Stimulated activated CD8-positive, alpha-beta memory T cell treated with anti-CD3 and anti-CD28 coated beads, Interleukin-15, amount 100 ng/mL, for 24 hours (primary cell): ENCODE measurements around the gene TTC3.
"Not testable (repeated sequence)": the region's sequence is repeated elsewhere in the genome, so short reads cannot be mapped to it uniquely, and the experiment has no call there.

ENCODE experiments used
- DNase-seq: peaks from one replicate; pipeline ENCODE4 v3.0.0-alpha.2; 2020; ENCODE audit warnings: low read depth

The TTC3 gene

DNA sequence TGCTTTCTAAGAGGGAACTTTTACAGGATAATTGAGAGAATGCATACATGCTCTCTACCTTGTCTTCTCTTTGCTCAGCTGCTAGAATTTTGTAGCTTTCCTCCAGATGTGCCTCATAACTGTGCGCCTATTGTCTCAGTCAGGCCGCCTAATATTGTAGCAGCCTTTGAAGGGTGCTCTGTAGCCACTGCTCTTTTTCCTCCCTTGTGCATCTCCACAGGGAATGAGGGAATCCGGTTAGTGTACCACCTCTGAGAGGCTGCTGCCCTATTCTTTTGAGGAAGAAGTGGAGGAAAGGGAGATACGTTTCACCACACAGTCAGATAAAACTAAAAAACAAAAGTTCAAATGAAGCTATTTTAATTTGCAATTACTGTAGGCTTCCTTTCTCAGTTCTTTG is 22.8 kb downstream of the TTC3 start:
- DNase-seq: no peak

DNA sequence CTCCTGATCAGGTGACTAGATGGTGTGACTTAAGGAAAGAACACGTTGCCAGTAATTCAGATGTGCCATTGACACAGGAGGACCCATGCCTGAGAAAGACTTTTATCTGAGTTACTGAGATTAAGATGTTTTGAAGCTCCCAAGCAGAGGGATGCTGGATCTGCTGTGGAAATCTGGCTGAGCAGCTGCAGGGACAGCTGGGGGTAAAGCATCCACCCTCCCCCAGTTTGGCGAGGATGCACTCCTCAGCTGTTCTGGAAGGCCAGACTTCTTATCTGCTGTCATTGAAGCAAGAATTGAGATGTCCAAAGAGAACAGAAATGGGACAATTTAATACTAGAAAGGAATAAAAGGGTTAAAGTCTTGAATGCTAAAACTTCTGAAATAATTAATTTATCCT is 25.7 kb downstream of the TTC3 start:
- no peak for DNase-seq

DNA sequence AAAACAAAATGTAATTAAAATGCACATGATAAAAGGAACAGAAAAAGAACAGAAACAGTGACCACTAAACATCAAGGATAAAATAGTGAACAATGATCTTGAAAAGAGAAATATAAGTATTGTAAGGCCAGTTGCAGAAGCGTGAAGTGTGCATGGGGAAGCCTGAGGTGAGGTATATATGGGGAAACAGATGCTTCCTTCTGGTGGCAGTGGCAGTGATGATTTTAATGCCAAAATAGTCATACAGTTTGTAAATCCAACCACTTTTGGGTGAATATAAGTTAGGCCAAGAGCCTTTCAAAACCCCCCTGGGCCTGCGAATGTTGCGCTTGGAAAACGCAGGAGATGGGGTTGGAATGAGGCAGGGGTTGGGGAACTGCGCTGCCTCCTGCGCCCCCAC is 27.3 kb downstream of the TTC3 start:
- DNase-seq: no peak

DNA sequence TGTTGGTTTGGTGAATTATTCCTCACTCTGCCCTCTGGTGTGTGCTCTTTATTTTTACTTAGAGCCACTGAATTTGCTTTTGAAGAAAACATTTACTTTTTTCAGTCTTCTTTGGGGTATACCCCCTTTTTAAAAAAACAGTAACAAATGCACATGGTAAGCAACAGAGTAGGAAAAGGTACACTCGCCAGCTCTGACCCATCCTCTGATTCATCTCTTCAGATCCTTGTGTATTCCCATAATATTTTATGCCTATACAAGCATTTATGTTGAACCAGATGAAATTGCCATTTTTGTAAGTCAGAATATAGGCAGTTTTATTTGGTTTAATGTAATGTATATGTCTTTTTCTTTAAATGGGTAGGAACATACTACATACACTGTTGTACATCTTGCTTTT is 28.3 kb downstream of the TTC3 start:
- no peak for DNase-seq

DNA sequence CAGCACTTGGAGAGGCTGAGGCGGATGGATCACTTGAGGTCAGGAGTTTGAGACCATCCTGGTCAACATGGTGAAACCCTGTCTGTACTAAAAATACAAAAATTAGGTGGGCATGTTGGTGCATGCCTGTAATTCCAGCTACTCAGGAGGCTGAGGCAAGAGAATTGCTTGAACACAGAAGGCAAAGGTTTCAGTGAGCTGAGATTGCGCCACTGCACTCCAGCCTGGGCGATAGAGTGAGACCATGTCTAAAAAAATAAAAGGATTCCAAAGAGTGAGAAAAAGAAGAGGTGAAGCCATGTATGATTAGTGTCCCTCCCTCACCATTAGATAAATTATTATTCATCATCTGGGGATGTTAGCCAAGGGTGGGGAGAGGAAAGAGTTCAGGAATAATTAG is 29.7 kb downstream of the TTC3 start:
- not testable (repeated sequence) for DNase-seq

DNA sequence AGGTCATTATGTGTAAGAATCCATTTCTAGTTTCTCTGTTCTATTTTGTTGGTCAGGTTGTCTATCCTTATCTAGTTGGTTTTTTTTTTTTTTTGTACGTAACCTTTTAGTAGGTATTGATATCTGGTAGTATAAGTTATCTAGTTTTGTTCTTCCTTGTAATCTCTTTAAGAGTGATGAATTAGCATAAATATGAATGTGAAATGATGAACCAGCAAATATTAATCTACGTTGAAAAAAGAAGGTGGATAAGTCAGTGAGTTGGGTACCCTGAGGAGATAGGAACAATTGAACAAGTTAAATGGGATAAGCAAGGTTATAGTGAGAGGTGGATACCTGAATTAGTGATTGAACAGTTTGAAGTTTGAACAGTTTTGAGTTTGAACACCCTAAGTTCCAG is 33.9 kb downstream of the TTC3 start:
- DNase-seq: no peak

DNA sequence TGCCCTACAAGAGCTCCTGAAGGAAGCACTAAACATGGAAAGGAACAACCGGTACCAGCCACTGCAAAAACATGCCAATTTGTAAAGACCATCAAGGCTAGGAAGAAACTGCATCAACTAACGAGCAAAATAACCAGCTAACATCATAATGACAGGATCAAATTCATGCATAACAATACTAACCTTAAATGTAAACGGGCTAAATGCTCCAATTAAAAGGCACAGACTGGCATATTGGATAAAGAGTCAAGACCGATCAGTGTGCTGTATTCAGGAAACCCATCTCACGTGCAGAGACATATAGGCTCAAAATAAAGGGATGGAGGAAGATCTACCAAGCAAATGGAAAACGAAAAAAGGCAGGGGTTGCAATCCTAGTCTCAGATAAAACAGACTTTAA is 38.0 kb downstream of the TTC3 start:
- DNase-seq: not testable (repeated sequence)

DNA sequence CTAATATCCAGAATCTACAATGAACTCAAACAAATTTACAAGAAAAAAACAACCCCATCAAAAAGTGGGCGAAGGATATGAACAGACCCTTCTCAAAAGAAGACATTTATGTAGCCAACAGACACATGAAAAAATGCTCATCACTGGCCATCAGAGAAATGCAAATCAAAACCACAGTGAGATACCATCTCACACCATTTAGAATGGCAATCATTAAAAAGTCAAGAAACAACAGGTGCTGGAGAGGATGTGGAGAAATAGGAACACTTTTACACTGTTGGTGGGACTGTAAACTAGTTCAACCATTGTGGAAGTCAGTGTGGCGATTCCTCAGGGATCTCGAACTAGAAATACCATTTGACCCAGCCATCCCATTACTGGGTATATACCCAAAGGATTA is 41.2 kb downstream of the TTC3 start:
- DNase-seq: not testable (repeated sequence)

DNA sequence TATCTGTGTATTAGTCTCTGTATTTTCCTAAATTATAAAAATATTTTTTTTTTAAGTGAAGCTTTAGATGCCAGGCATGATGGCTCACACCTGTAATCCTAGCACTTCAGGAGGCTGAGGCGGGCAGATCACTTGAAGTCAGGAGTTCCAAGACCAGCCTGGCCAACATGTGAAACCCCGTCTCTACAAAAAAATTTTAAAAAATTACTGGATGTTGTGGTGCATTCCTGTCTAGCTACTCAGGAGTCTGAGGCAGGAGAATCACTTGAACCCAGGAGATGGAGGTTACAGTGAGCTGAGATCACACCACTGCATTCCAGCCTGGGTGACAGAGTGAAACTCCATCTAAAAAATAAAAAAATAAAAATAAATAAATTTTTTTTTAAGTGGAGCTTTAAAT is 43.4 kb downstream of the TTC3 start:
- not testable (repeated sequence) for DNase-seq

DNA sequence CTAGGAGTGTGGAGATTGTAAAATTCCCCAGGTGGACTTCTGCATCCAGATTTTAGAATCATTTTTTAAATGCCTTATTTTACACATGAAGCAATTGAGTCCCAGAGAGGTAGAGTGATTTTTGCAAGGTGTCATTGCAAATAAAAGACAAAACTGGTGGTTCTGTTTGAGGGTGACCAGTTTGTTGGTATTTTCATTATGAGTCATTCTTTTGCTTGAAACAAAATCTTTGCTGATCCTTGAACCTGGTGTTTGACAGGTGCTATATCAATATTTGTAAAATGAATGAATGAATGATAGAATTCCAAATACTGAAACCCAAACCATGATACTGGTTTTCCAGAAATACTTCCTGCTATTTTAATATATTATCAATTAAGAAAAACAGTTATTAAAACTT is 44.1 kb downstream of the TTC3 start:
- no peak for DNase-seq

DNA sequence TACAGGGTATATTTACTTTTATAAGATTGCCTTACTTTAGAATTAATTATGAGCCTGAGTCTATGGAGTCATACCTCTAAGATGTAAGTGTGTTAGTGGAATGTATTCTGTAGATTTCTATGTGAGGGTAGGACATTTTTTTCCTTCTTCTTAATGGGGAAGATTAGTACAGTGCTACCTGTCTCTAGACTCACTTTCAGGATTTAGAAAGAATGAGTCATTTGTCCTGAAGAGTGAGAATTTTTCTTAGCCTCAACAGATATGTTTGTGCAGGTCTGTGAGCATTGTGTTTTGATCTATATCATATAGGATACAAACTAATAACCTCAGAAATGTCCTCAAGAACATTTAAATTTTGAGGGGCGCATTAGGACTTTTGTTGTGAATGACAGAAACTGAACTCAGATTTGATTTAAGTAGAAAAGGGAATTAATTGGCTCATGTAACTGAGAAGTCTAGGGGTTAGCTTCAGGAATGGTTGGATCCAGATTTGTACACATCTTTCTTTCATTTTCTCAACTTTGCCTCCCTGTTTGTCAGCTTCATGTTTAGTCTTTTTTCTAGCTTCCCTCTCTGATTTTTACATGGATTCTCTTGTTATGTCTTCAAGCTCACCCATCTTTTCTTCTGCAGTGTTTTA is 45.3 kb downstream of the TTC3 start:
- no peak for DNase-seq

DNA sequence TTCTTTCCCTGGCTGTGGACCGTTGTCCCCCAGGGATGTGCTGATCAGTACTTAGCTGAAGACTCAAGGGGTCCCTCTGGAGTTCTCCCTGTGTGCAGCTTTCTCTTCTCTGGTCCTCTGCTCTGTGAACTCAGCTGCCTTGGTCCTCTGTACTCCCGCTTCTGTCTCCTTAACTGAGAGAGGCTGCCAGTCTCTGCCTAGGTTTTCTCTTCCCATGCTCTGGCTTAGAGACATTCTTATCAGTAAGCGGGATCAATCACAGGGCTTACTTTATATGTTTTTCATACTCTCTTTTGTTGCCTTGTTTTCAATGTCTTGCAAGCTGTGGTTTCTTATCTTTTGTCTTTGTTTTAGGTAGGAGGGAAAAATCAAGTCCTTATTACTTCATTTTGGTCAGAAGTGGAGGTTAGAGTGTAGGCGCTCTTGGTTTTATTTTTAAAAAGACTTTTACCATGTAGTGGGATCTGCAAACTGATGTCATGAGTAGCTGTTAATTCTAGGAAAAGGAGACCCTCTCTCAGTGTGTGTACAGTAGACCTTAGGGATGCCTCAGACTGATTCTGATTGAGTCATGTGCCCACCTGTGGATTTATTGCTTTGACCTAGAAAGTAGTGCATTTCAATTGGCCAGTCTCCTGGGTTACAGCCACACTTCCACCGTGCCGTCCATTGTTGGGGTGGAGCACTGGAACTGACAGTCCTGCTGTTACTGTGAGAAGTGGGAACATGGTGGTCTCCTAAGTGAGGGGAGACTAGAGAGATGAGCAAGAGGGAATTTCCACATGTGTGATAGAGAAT is 46.6 kb downstream of the TTC3 start:
- DNase-seq: no peak

DNA sequence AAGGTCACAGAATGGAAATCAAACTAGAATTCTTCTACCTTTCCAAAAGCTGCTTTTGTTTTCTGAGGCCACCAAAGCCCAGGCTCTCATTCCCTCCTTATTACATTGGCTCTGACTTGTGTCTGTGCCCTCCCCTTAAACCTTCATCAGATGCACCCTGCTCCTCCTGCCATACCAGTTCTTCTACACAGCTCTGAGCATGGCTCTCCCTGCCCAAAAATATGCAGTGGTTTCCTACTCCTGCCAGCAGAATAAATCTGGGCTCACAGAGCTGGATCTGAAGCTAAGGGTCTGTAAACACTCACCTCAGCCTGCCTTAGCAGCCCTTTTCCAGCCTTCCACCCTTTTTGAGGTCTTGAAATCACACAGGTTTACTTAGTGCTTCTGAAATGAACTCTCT is 55.0 kb downstream of the TTC3 start:
- DNase-seq: no peak

DNA sequence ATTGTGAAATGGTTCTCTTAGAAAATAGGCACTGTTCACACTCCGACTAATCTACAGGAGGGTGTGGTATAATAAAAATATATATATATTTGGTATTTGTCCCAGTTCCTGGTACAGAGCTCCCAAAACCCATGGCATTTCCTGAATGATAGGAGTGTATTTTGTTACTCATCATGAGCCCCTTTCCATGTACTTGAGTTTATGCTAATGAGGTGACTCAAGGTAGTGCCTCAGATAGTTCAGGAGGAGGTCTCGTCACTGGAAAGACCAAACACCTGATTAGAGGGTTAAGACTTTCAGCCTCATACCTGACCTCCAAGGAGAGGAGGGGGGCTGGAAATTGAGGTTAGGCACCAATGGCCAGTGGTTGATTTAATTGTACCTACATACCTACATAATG is 57.9 kb downstream of the TTC3 start:
- no peak for DNase-seq

DNA sequence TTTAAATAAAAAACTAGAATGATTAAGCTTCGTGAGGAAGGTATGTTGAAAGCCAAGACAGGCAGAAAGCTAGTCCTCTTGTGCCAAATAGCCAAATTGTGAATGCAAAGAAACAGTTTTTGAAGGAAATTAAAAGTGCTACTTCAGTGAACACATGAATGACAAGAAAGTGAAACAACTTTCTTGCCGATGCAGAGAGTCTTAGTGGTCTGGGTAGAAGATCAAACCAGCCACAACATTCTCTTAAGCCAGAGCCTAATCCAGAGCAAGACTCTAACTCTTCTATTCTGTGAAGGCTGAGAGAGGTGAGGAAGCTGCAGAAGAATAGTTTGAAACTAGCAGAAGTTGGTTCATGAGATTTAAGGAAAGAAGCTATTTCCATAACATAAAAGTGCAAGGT is 63.2 kb downstream of the TTC3 start:
- no peak for DNase-seq

DNA sequence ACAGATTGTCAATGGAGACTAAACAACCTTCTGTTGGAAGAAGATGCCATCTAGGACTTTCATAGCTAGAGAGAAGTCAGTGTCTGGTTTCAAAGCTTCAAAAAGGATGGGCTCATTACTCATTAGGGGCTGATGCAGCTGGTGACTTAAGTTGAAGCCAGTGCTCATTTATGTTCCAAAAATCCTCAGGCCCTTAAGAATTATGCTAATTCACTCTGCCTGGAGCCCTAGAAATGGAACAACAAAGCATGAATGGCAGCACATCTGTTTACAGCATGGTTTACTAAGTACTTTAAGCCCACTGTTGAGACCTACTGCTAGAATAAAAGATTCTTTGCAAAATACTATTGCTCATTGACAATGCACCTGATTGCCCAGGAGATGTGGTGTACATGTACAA is 63.7 kb downstream of the TTC3 start:
- DNase-seq: no peak

DNA sequence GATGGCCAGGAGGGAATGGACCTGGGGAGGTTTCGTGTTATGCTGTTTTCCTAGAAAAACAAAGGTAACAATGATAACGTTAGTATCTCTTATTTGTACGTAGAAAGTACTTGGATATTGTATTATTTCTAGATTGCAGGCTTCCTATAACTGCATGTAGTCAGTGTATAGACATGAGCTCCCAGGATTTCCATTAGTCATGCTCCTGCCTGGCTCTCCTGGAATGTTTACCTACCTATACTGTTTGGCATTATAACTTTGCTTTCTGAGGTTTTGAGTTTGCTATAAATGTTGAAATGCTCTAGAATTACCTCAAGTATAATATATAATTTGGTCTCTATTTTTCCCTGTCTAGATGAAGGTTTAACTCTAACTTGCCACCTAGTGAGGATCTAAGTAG is 66.1 kb downstream of the TTC3 start:
- no peak for DNase-seq

DNA sequence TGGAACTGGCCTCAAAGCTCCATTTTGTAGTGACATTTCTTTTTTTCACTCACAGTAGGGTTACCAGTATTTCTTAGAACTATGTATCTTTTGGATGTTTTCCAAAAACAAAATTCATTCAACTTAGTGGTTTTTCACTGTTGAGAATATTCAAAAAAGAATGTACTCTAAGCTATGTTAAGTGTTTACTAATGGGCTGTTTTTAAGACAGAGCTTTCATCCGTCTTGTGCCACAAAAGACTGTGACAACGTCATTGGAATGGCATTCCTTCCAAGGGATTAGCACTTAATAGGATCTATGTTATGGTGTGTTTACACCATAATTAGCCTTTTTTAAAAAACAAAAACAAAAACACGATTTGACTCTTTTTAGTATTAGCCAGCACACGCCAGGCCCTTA is 66.8 kb downstream of the TTC3 start:
- DNase-seq: no peak

DNA sequence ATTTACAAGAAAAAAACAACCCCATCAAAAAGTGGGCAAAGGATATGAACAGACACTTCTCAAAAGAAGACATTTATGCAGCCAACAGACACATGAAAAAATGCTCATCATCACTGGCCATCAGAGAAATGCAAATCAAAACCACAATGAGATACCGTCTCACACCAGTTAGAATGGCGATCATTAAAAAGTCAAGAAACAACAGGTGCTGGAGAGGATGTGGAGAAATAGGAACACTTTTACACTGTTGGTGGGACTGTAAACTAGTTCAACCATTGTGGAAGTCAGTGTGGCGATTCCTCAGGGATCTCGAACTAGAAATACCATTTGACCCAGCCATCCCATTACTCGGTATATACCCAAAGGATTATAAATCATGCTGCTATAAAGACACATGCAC is 70.3 kb downstream of the TTC3 start:
- not testable (repeated sequence) for DNase-seq

DNA sequence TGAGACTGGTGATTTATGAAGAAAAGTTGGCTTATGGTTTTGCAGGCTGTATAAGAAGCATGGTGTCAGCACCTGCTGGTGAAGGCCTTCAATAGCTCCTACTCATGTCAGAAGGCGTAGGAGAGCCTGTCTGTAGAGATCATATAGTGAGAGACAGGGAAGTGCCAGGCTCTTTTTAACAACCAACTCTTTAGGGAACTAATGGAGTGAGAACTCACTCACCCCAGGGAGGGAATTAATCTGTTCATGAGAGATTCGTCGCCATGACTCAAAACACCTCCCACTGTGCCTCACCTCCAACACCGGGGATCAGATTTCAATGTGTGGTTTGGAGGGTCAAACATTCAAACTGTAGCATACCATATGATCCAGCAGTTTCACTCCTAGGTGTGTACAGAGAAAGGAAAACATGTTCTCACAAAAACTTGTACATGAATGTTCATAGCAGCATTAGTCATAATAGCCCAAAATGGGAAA is 72.6 kb downstream of the TTC3 start:
- DNase-seq: no peak

DNA sequence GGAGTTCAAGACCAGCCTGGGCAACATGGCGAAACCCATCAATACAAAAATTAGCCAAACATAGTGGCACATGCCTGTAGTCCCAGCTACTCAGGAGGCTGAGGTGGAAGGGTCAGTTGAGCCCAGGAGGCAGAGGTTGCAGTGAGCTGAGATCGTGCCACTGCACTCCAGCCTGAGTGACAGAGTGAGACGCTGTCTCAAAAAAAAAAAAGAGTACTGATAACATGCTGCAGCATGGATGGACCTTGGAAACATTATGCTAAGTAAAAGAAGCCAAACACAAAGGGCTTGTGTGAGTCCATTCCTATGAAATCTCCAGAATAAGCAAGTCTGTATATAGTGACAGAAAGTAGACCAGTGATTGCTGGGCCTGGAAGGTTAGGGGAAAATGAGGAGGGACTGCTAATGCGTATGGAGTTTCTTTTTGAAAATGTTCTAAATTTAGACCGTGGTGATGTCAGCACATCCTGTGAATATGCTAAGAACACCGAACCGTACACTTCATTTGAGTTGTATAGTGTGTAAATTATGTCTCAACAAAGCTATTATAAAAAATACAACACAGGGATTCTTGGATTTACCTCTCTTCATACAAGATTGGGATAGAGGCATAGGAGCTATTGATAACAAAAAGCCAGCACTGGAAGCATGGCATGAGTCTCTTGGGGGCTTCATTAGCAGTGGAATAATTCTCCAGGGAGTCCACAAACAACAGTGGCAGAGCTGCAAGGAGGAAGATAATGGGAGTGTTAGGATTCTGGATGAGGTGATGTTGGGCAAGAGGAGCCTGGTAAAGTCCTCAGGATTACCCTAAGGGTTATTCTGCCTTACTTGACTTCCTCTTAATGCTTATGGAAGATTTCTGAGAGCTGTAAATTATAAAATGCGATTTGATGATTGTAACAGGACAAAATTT is 73.5 kb downstream of the TTC3 start:
- no peak for DNase-seq

DNA sequence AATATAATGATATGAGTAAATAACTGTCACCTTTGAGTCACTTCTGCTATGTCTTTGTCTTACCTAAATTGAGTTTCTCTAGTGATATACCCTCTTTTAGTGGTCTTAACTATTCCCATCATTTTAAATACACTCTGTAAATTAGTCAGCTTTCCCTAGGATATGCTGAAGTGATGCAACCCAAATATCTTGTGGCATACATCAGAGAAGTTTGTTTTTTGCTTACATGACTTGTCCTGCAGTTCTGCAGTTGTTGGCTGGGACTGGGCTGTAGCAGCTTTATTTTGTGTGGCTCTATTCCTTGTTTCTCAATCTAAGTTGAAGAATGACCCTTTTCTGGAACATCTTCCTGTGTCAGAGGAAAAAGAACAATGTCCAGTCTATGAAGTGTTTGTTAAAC is 76.4 kb downstream of the TTC3 start:
- DNase-seq: no peak
